Suprapubic skin (tissue), 4 donors: ENCODE data around the gene PFKFB2.

Experiments
- CTCF ChIP-seq, 2 donors: fragments of 200-600 bp in 1 of 2; fragments of 450-650 bp in 1 of 2; sonication (generic) in 1 of 2; IDR thresholded peaks; one replicate each; pipeline ENCODE4 v1.5.1; 2016 to 2019; ENCODE audit warnings: antibody characterized with exemption in 2 of 2, mild to moderate bottlenecking in 1 of 2, moderate library complexity in 1 of 2
- POLR2A ChIP-seq, 2 donors: fragments of 450-650 bp; IDR thresholded peaks; one replicate each; pipeline ENCODE4 v1.6.1; 2017; ENCODE audit warnings: antibody characterized with exemption in 2 of 2, mild to moderate bottlenecking in 2 of 2, moderate library complexity in 2 of 2
- POLR2AphosphoS5 ChIP-seq, 3 donors: sonication (generic); formaldehyde crosslinking; IDR thresholded peaks; one replicate each; pipeline ENCODE4 v1.6.1; 2017; ENCODE audit warnings: antibody characterized with exemption in 3 of 3

- TF ChIP-seq CTCF (IDR thresholded peaks at IDR 0.05) (no peak), POLR2AphosphoS5 (IDR thresholded peaks at IDR 0.05) (no peak), POLR2A (IDR thresholded peaks at IDR 0.05) (no peak)
These were observed 22.1 kb upstream of the PFKFB2 start for GRCh38 chr1:207031016-207031415.
